WTC11 (cell line): ENCODE results near the gene C3orf22.

ENCODE experiments used
- ATF2 ChIP-seq: sonication (generic); formaldehyde crosslinking; IDR thresholded peaks from 2 replicates; pipeline ENCODE4 v1.8.1; 2022; ENCODE audit warnings: low read depth, missing genetic modification reagents, borderline replicate concordance
- CREB1 ChIP-seq: sonication (generic); formaldehyde crosslinking; IDR thresholded peaks from 2 replicates; pipeline ENCODE4 v1.8.0; 2023; ENCODE audit warnings: mild to moderate bottlenecking, missing genetic modification reagents
- CTCF ChIP-seq: fragments of 200-600 bp; IDR thresholded peaks from 2 replicates; pipeline ENCODE4 v1.8.0; 2022; ENCODE audit warnings: antibody characterized with exemption
- KAT7 ChIP-seq: sonication (generic); formaldehyde crosslinking; IDR thresholded peaks from 2 replicates; pipeline ENCODE4 v1.8.1; 2023; ENCODE audit warnings: missing genetic modification reagents, mild to moderate bottlenecking, borderline replicate concordance
- MLX ChIP-seq: sonication (generic); formaldehyde crosslinking; IDR thresholded peaks from 2 replicates; pipeline ENCODE4 v1.8.1; 2023; ENCODE audit warnings: mild to moderate bottlenecking, missing genetic modification reagents, moderate library complexity
- SP1 ChIP-seq: sonication (generic); formaldehyde crosslinking; conservative IDR thresholded peaks from 2 replicates; pipeline ENCODE4 v1.8.1; 2022; ENCODE audit warnings: missing genetic modification reagents
- ZBTB21 ChIP-seq: sonication (generic); formaldehyde crosslinking; IDR thresholded peaks from 2 replicates; pipeline ENCODE4 v1.8.1; 2023; ENCODE audit warnings: mild to moderate bottlenecking, missing genetic modification reagents, borderline replicate concordance

- no peak for TF ChIP-seq CTCF
- TF ChIP-seq KAT7, result no peak
- TF ChIP-seq ATF2 (CRISPR knock-in tag), result no peak
- no peak for TF ChIP-seq MLX
- no peak for TF ChIP-seq SP1 (CRISPR knock-in tag)
- TF ChIP-seq ZBTB21 (CRISPR knock-in tag), result no peak
- no peak for TF ChIP-seq CREB1
Measured at GRCh38 chr3:126524429-126524988, 34.2 kb downstream of the C3orf22 start.
